ENCODE measurements around the gene POLG2.
A peak's percentile ranks its signal among the peaks of the same experiment; 100 is the strongest.
"Not testable (repeated sequence)": the region's sequence is repeated elsewhere in the genome, so short reads cannot be mapped to it uniquely, and the experiment has no call there.

Gene POLG2

GRCh38 chr17:64448665-64449512, 48.0 kb downstream of the POLG2 start, which contains the start of gene MILR1:
Gene MILR1 (plus strand): TSS chr17:64449115. CDS start chr17:64449169, 54 bp downstream.
- H3K27ac ChIP-seq, result peak within 1 kb of the TSS; percentile 28
- DNase-seq (ENCODE audit: low read depth, low spot score), result no peak

GRCh38 chr17:64447526-64447925, 49.3 kb downstream of the POLG2 start:
- no peak overlapping the region for H3K27ac ChIP-seq
- no peak for DNase-seq (ENCODE audit: low read depth, low spot score)

- no peak for DNase-seq (ENCODE audit: low read depth, low spot score)
- H3K27ac ChIP-seq, result peak overlapping the region; percentile 56
Observed at GRCh38 chr17:64443086-64443760, 53.6 kb downstream of the POLG2 start.

DNA sequence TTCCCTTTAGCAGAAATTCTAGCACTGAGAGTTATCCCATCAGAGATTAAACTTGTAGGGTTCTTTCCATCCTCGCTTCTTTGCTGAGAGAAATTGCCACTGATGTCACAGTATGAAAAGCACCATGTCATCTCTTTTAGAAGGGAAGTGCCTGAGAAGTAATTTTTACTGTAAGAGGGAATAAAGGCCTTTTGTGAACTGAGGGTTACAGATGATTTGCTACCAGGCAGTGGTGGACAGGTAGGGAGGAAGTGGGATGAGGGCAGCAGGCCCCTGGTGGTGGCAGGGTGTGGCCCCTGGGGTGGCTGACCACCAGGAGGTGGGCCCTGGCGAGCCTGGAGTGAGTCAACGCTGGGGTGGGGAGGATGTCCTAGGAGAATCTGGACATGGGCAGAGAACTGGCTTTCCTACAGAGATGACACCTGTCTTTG, 54.3 kb downstream of the POLG2 start:
- peak overlapping the region; percentile 56 for H3K27ac ChIP-seq
- DNase-seq (ENCODE audit: low read depth, low spot score), result no peak

- H3K27ac ChIP-seq, result peak overlapping the region; percentile 56
Observed at GRCh38 chr17:64441772-64442540, 54.9 kb downstream of the POLG2 start.

GRCh38 chr17:64439956-64440355, 56.9 kb downstream of the POLG2 start:
- no peak for DNase-seq (ENCODE audit: low read depth, low spot score)
- H3K27ac ChIP-seq, result no peak overlapping the region

More at GRCh38 chr17:64441772-64442540, 54.9 kb downstream of the POLG2 start:
- no peak for DNase-seq (ENCODE audit: low read depth, low spot score)

DNA sequence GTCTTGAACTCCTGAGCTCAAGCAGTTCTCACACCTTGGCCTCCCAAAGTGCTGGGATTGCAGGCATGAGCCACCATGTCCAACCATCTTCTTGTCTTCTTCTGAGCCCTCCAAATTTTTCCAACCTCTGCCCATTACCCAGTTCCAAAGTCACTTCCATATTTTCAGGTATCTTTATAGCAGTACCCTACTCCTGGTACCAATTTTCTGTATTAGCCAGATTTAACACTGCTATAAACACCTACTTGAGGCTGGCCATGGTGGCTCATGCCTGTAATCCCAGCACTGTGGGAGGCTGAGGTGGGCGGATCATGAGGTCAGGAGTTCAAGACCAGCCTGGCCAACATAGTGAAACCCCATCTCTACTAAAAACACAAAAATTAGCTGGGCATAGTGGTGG, 57.3 kb downstream of the POLG2 start:
- not testable (repeated sequence) for DNase-seq (ENCODE audit: low read depth, low spot score)

GRCh38 chr17:64437944-64438525, 58.8 kb downstream of the POLG2 start:
- no peak overlapping the region for H3K27ac ChIP-seq

More for the DNA sequence above, 57.3 kb downstream of the POLG2 start:
- not testable (repeated sequence) for H3K27ac ChIP-seq

DNA sequence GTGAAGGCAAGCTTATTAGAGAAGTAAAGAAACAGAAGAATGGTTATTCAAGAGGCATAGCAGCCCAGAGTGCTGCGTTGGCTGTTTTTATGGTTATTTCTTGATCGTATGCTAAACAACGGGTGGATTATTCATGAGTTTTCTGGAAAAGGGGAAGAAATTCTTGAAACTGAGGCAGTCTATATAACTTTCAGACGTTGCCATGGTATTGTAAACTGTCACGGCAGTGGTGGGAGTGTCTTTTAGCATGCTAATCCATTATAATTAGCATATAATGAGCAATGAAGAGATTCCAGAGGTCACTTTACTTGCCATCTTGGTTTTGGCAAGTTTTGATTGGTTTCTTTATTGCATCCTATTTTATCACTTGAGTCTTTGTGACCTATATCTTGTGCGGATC, 65.3 kb downstream of the POLG2 start:
- DNase-seq (ENCODE audit: low read depth, low spot score), result no peak
- H3K27ac ChIP-seq, result no peak overlapping the region

More at GRCh38 chr17:64437944-64438525, 58.8 kb downstream of the POLG2 start:
- no peak for DNase-seq (ENCODE audit: low read depth, low spot score)

DNA sequence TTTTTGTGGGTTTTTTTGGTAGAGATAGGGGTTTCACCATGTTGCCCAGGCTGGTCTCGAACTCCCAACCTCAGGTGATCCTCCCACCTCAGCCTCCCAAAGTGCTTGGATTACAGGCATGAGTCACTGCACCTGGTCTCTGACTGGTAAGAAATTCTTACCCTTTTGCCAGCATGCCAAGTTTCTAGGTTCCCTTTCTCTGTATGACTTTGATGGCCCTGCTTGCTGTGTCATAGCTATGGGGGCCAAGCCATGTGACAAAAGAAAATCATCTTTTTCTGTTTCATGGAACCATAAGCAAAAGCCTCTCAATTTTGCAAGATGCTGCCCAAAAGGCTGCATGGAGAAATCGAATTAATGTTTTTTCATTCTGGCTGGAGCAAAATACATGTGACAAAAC, 66.8 kb downstream of the POLG2 start:
- H3K27ac ChIP-seq; DNase-seq (ENCODE audit: low read depth, low spot score): not testable (repeated sequence)

DNA sequence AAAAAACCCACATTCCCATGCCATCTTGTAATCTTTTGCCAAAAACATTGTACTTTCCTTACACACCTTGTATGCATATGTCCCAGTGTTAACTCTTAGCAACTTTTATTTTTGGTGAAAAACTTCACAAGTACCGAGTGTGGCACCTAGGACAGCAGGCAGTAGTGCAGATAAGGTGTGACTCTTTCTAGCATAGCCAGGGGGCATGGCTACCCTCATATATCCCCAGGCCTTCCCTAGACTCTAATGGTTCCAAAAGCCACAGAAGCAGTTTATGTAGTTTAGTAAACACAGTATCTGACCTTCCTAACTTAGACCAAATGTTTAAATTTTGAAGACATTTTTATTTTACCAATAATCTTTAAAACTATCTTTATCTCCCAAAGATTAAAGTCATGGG, 68.4 kb downstream of the POLG2 start:
- H3K27ac ChIP-seq, result no peak overlapping the region
- no peak for DNase-seq (ENCODE audit: low read depth, low spot score)
